CD4-positive, alpha-beta T cell (primary cell): ENCODE results near the gene MMP28. TPM values are rescaled to one million over a fixed set of nuclear protein-coding genes. Genes with fewer than 3 reads are reported as not detected.

Source experiments
- ATAC-seq: fragments of 200-7000 bp; cut with Tn5 transposase; one replicate; pipeline ENCODE4 v1.10.0; 2022; ENCODE audit warnings: mild to moderate bottlenecking; ENCODE audit not compliant: poor library complexity
- CTCF ChIA-PET: fragments of 350-600 bp; sonication (Branson Sonifier 250); formaldehyde crosslinking; loops from one replicate; lab custom pipeline; 2021; ENCODE audit warnings: antibody characterized with exemption, inconsistent platforms; lab: Charles Lee
- POLR2A ChIA-PET: fragments of 350-600 bp; sonication (Branson Sonifier 250); formaldehyde crosslinking; loops from one replicate; lab custom pipeline; 2021; ENCODE audit warnings: antibody characterized with exemption, inconsistent platforms; lab: Charles Lee
- DNase-seq, 14 experiments: peaks; one replicate each; pipeline ENCODE4 v3.0.0-alpha.2; 2013 to 2020; ENCODE audit warnings: mixed read lengths in 2 of 14
- H3K27ac ChIP-seq, 2 donors: one replicate each; pipeline versions ENCODE4 v1.5.1 to v1.7.0; 2013; ENCODE audit warnings: low read length in 2 of 2, low read depth in 1 of 2, mild to moderate bottlenecking in 1 of 2
- H3K27me3 ChIP-seq, 2 experiments: 1 replicate in 1 of 2; 2 replicates in 1 of 2; pipeline versions ENCODE4 v1.6.1 to v1.7.0; 2013; ENCODE audit warnings: low read length in 2 of 2, control low read depth in 1 of 2, mild to moderate bottlenecking in 1 of 2, moderate library complexity in 1 of 2; ENCODE audit not compliant: insufficient read depth in 2 of 2, control insufficient read depth in 1 of 2
- H3K36me3 ChIP-seq: one replicate; pipeline ENCODE4 v1.6.1; 2013; ENCODE audit warnings: low read length, control low read depth; ENCODE audit not compliant: insufficient read depth
- H3K4me1 ChIP-seq: one replicate; pipeline ENCODE4 v1.6.1; 2013; ENCODE audit warnings: low read length, control low read depth; ENCODE audit not compliant: insufficient read depth
- H3K4me3 ChIP-seq: one replicate; pipeline ENCODE4 v1.5.1; 2013; ENCODE audit warnings: mild to moderate bottlenecking, low read length, moderate library complexity
- H3K9me3 ChIP-seq, 2 experiments: 1 replicate in 1 of 2; 2 replicates in 1 of 2; pipeline versions ENCODE4 v1.6.1 to v1.7.0; 2013; ENCODE audit warnings: low read length in 2 of 2, mild to moderate bottlenecking in 2 of 2, control low read depth in 1 of 2, moderate library complexity in 1 of 2; ENCODE audit not compliant: control insufficient read depth in 1 of 2, insufficient read depth in 1 of 2
- H3K27ac Mint-ChIP-seq: one replicate; pipeline ENCODE4 v1.8.0; 2020; ENCODE audit warnings: mixed read lengths
- H3K27me3 Mint-ChIP-seq: one replicate; pipeline ENCODE4 v1.8.0; 2021; ENCODE audit warnings: mixed read lengths
- H3K36me3 Mint-ChIP-seq: one replicate; pipeline ENCODE4 v1.8.0; 2021; ENCODE audit warnings: low read depth, mixed read lengths
- H3K4me1 Mint-ChIP-seq: one replicate; pipeline ENCODE4 v1.8.0; 2021; ENCODE audit warnings: low read depth, mixed read lengths
- H3K4me3 Mint-ChIP-seq: one replicate; pipeline ENCODE4 v1.8.0; 2020; ENCODE audit warnings: mild to moderate bottlenecking, mixed read lengths
- H3K9me3 Mint-ChIP-seq: one replicate; pipeline ENCODE4 v1.8.0; 2020; ENCODE audit warnings: mixed read lengths
- intact Hi-C, 2 experiments: fragments of 100-400 bp; cut with DNase I in 1 of 2; cut with micrococcal nuclease in 1 of 2; formaldehyde crosslinking; loops; one replicate each; pipeline versions ENCODE4 v1.15.1 to v1.9.0; 2023 to 2025; cut with DNase I, micrococcal nuclease
- total RNA-seq, 174 experiments: library from RNA in 2 of 174; stranded (reverse) in 2 of 174; gene quantifications; one replicate each; pipeline ENCODE4 v1.2.3 and lab custom pipeline; 2021 to 2026
- TF ChIP-seq, protein P1 (sequence below): fragments of 200-600 bp; IDR thresholded peaks from one replicate; pipeline ENCODE4 v1.8.0; 2022; ENCODE audit warnings: antibody characterized with exemption, mild to moderate bottlenecking

Gene MMP28
- total RNA-seq, 2 experiments from 2014 or later: 6.7 to 9.9 TPM

DNA sequence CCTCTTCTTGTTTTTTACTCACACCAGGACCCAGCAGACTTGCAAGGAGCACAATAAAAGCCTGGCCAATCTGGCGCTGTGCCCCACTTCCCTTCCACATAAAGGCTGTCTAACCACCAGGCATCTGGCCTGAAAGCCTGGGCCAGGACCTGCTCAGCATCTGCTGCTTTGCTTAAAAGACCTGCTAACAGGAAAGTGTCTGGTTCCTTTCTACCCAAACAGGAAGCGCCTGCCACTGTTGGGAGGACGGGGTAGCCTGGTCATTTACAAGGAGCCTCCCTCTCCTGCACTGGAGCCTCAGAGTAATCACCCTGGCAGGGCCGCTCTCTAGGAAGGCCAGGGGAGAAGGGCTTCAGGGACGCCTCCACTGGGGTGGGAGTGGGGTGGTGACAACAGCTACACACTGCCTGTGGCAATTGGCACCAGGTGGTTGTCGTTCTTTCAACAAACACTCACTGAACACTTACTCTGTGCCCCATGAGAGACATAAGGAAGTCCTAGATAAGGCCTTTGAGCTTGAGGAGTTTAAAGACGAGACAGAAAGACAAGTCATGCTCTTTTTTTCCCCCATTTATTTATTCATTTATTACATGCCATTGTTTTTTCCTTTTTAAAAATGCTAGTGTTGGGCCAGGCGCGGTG, 6.3 kb upstream of the MMP28 start:
- intact Hi-C loops: loop anchor here (10.0 kb wide), 2 partner anchors 187 to 637 kb away; no protein-coding TSS in a partner anchor

DNA sequence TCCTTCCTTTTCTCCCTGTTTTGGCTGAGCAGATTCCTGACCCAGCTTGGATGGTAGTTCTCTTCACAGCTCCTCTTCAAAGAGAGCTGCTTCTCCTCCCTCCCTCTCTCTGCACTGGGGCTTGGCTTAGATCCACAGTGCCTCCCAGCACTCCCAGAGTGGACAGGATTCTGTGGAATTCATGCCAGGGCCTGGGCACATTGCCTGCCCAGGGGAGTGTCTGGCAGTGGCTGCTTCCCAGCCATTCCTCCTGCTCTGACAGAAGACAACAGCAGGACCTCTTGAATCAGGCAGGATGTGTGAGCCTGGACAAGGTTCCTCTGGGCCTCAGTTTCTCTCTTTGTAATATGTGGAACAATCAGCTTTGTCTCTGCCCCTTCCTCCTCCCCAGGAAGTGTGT, 4.5 kb upstream of the MMP28 start:
- H3K36me3 ChIP-seq: no peaks in the 10 kb centered on the region
- no peak overlapping the region for H3K27ac ChIP-seq
- ChIA-PET CTCF (interaction anchor here (0.8 to 2.2 kb wide), 2 partner anchors 9 to 36 kb away, joined by 3 to 7 read pairs; partner anchors contain the start of gene TAF15), POLR2A (interaction anchor here (1.4 kb wide), 1 partner anchor 9 kb away, joined by 6 read pairs; the partner anchor contains the start of gene TAF15)
- H3K27ac Mint-ChIP-seq: no peak overlapping the region
- H3K27me3 Mint-ChIP-seq: peaks cover 7% of the 10 kb centered on the region
- no peaks in the 10 kb centered on the region for H3K9me3 Mint-ChIP-seq
- no peak for ATAC-seq
- intact Hi-C loops: loop anchor here (10.0 kb wide), 2 partner anchors 185 to 635 kb away; no protein-coding TSS in a partner anchor
- DNase-seq: no peak
- H3K4me3 ChIP-seq: no peak overlapping the region
- peaks cover 33% of the 10 kb centered on the region for H3K4me1 ChIP-seq
- H3K27me3 ChIP-seq: peaks cover 2 to 8% of the 10 kb centered on the region in 2 experiments
- TF ChIP-seq, protein P1, sequence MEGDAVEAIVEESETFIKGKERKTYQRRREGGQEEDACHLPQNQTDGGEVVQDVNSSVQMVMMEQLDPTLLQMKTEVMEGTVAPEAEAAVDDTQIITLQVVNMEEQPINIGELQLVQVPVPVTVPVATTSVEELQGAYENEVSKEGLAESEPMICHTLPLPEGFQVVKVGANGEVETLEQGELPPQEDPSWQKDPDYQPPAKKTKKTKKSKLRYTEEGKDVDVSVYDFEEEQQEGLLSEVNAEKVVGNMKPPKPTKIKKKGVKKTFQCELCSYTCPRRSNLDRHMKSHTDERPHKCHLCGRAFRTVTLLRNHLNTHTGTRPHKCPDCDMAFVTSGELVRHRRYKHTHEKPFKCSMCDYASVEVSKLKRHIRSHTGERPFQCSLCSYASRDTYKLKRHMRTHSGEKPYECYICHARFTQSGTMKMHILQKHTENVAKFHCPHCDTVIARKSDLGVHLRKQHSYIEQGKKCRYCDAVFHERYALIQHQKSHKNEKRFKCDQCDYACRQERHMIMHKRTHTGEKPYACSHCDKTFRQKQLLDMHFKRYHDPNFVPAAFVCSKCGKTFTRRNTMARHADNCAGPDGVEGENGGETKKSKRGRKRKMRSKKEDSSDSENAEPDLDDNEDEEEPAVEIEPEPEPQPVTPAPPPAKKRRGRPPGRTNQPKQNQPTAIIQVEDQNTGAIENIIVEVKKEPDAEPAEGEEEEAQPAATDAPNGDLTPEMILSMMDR: no peak
- no peaks in the 10 kb centered on the region for H3K36me3 Mint-ChIP-seq
- no peaks in the 10 kb centered on the region for H3K9me3 ChIP-seq
- peak overlapping the region; percentile 25 for H3K4me3 Mint-ChIP-seq
- H3K4me1 Mint-ChIP-seq: peaks cover 45% of the 10 kb centered on the region

More for the DNA sequence above, 6.3 kb upstream of the MMP28 start:
- Mint-ChIP-seq H3K4me3 (peak overlapping the region; percentile 60), H3K36me3 (no peaks in the 10 kb centered on the region), H3K27ac (peak overlapping the region; percentile 86), H3K27me3 (no peaks in the 10 kb centered on the region), H3K4me1 (peaks cover 42% of the 10 kb centered on the region), H3K9me3 (no peaks in the 10 kb centered on the region)
- ATAC-seq (no peak), DNase-seq (peak in 7 of 14 experiments; percentile 12 to 61 (median 24))
- TF ChIP-seq, protein P1: no peak
- Histone ChIP-seq H3K4me3 (no peak overlapping the region), H3K4me1 (peaks cover 24% of the 10 kb centered on the region), H3K36me3 (no peaks in the 10 kb centered on the region), H3K27ac (peak overlapping the region; percentile 22 to 53), H3K27me3 (no peaks in the 10 kb centered on the region), H3K9me3 (no peaks in the 10 kb centered on the region)
- CTCF ChIA-PET: interaction anchor here (0.9 to 2.2 kb wide), 2 partner anchors 37 kb away, joined by 4 to 7 read pairs; no protein-coding TSS in a partner anchor
- POLR2A ChIA-PET: interaction anchor here (0.6 to 1.1 kb wide), 2 partner anchors 13 to 36 kb away, joined by 3 to 5 read pairs; no protein-coding TSS in a partner anchor

DNA sequence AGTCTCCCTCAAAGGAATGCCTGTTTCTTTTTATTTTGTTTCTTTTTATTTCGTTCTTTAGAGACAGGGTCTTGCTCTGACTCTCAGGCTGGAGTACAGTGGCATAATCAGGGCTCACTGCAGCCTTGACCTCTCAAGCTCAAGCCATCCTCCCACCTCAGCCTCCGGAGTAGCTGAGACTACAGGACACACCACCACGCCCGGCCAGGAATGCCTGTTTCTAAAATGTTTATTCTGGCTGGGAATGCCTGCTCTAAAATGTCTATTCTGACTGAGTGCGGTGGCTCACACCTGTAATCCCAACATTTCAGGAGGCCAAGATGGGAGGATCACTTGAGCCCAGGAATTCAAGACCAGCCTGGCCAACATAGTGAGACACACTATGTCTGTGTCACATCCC, 2.5 kb upstream of the MMP28 start:
- Histone ChIP-seq H3K27me3 (peaks cover 15 to 17% of the 10 kb centered on the region in 2 experiments), H3K4me1 (peaks cover 35% of the 10 kb centered on the region), H3K4me3 (no peak overlapping the region), H3K27ac (no peak overlapping the region), H3K9me3 (no peaks in the 10 kb centered on the region), H3K36me3 (no peaks in the 10 kb centered on the region)
- no peak overlapping the region for H3K4me3 Mint-ChIP-seq
- CTCF ChIA-PET: interaction anchor here (0.8 to 3.6 kb wide), 3 partner anchors 11 to 51 kb away, joined by 3 to 16 read pairs (median 15); partner anchors contain the start of gene TAF15
- POLR2A ChIA-PET: interaction anchor here (1.3 to 7.9 kb wide), 2 partner anchors 11 to 227 kb away, joined by 4 to 49 read pairs; partner anchors contain the start of gene TAF15
- peaks cover 20% of the 10 kb centered on the region for H3K27me3 Mint-ChIP-seq
- H3K36me3 Mint-ChIP-seq: no peaks in the 10 kb centered on the region
- peaks cover 48% of the 10 kb centered on the region for H3K4me1 Mint-ChIP-seq
- ATAC-seq: no peak
- no peak overlapping the region for H3K27ac Mint-ChIP-seq
- intact Hi-C loops: no loop called here
- H3K9me3 Mint-ChIP-seq: no peaks in the 10 kb centered on the region
- TF ChIP-seq, protein P1: no peak
- DNase-seq: no peak
